ENCODE data around the gene AKR1E2. TPM values are rescaled to one million over a fixed set of nuclear protein-coding genes. Genes with fewer than 3 reads are reported as not detected.

The AKR1E2 gene
- total and polyA plus RNA-seq, 9 of the 15 experiments (the other 6 are each of a cell fraction or from before 2014, with no cell fraction given), result 4.2 to 16.6 (median 9.8) TPM

- no peak for TF ChIP-seq CEBPZ (IDR thresholded peaks at IDR 0.05; ENCODE audit: borderline replicate concordance, low read depth, low read length)
- TF ChIP-seq ZC3H11A (IDR thresholded peaks at IDR 0.05; ENCODE audit: low read depth, low read length), result no peak
- TF ChIP-seq ZBTB40 (IDR thresholded peaks at IDR 0.05), result no peak
- no peak for TF ChIP-seq ZBTB40 (CRISPR knock-in tag; IDR thresholded peaks at IDR 0.05)
- no peak for TF ChIP-seq NBN (IDR thresholded peaks at IDR 0.05; ENCODE audit: low read depth)
- TF ChIP-seq XRCC3 (IDR thresholded peaks at IDR 0.05), result no peak
- no peak for TF ChIP-seq SAP30 (IDR thresholded peaks at IDR 0.05; ENCODE audit: borderline replicate concordance, insufficient read depth, low read depth, low read length, poor library complexity, severe bottlenecking)
Measured at GRCh38 chr10:4786043-4786839, 39.8 kb upstream of the AKR1E2 start (continued).
